ENCODE results near the gene HS3ST1.

- TF ChIP-seq, protein P1, sequence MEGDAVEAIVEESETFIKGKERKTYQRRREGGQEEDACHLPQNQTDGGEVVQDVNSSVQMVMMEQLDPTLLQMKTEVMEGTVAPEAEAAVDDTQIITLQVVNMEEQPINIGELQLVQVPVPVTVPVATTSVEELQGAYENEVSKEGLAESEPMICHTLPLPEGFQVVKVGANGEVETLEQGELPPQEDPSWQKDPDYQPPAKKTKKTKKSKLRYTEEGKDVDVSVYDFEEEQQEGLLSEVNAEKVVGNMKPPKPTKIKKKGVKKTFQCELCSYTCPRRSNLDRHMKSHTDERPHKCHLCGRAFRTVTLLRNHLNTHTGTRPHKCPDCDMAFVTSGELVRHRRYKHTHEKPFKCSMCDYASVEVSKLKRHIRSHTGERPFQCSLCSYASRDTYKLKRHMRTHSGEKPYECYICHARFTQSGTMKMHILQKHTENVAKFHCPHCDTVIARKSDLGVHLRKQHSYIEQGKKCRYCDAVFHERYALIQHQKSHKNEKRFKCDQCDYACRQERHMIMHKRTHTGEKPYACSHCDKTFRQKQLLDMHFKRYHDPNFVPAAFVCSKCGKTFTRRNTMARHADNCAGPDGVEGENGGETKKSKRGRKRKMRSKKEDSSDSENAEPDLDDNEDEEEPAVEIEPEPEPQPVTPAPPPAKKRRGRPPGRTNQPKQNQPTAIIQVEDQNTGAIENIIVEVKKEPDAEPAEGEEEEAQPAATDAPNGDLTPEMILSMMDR (IDR thresholded peaks at IDR 0.05) = no peak
- TF ChIP-seq POLR2A (IDR thresholded peaks at IDR 0.05) = no peak
Measured at GRCh38 chr4:11348449-11349088, 80.1 kb downstream of the HS3ST1 start.
